Subcutaneous adipose tissue (tissue), 4 donors: Measurements from ENCODE around the gene FSCN2. TPM values are rescaled to one million over a fixed set of nuclear protein-coding genes. Genes with fewer than 3 reads are reported as not detected.

Experiments used
- total RNA-seq, 4 donors: library from RNA; depleted of rRNA; stranded (reverse); fragments of >200 nt; gene quantifications; one replicate each; pipeline ENCODE4 v1.1.0, GENCODE V29; 2016
- TF ChIP-seq, protein P1 (sequence below): fragments of 450-650 bp; IDR thresholded peaks from one replicate; pipeline ENCODE4 v1.5.1; 2016; ENCODE audit warnings: low read depth, mild to moderate bottlenecking, control low read depth, antibody characterized with exemption, moderate library complexity

The FSCN2 gene
- 1 to 10 TPM in 1 of 4 donors, under 1 TPM in 1, not detected in 2; 0.88 to 1.0 TPM for total RNA-seq

GRCh38 chr17:81527591-81528383 is at the start of gene FSCN2:
TSS of gene FSCN2 (plus strand) at chr17:81528377. CDS start at chr17:81528532, 155 bp downstream.
- TF ChIP-seq, protein P1, sequence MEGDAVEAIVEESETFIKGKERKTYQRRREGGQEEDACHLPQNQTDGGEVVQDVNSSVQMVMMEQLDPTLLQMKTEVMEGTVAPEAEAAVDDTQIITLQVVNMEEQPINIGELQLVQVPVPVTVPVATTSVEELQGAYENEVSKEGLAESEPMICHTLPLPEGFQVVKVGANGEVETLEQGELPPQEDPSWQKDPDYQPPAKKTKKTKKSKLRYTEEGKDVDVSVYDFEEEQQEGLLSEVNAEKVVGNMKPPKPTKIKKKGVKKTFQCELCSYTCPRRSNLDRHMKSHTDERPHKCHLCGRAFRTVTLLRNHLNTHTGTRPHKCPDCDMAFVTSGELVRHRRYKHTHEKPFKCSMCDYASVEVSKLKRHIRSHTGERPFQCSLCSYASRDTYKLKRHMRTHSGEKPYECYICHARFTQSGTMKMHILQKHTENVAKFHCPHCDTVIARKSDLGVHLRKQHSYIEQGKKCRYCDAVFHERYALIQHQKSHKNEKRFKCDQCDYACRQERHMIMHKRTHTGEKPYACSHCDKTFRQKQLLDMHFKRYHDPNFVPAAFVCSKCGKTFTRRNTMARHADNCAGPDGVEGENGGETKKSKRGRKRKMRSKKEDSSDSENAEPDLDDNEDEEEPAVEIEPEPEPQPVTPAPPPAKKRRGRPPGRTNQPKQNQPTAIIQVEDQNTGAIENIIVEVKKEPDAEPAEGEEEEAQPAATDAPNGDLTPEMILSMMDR: no peak

DNA sequence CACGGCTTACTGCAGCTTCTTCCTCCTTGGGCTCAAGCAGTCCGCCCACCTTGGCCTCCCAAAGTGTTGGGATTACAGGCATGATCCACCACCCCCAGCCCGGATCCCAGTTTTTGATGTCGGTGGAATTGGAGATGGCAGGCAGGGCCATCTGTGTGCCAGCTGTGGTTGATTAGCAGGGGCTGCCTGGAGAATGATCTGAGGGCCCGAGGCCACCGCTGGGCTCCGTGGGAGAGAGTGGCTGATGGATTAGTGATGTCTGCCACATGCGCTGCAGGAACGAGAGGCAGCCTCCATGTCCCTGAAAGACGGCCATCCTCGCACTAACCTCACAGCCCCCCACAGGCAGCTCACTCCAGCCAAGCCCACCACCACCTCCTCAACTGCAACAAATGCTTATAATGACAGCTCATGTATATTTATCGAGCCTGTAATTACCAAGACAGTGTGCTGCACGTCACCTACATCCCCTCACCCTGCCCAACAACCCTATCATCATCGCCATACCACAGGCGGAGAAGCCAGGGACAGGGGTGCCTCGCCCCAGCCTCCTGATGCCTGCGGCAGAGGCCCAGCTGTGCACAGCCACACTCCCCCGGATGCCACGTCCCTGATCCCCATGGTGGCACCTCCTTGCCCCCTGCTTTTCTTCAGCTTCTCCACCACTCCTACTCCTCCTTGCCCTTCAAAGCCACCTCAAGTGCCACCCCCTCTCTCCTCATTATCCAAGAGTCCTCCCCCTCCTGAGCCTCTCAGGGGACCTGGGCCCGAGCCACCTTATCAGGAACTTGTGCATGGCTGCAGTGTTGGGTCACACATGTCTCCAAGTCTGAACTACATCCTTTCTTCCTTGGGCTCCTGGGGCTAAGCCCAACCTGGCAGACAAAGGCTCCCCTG is 48.8 kb upstream of the FSCN2 start:
- TF ChIP-seq, protein P1: no peak

- TF ChIP-seq, protein P1: no peak
Observed at GRCh38 chr17:81480140-81481072, 47.8 kb upstream of the FSCN2 start.

- TF ChIP-seq, protein P1: no peak
Observed at GRCh38 chr17:81481073-81481799, 46.9 kb upstream of the FSCN2 start.

DNA sequence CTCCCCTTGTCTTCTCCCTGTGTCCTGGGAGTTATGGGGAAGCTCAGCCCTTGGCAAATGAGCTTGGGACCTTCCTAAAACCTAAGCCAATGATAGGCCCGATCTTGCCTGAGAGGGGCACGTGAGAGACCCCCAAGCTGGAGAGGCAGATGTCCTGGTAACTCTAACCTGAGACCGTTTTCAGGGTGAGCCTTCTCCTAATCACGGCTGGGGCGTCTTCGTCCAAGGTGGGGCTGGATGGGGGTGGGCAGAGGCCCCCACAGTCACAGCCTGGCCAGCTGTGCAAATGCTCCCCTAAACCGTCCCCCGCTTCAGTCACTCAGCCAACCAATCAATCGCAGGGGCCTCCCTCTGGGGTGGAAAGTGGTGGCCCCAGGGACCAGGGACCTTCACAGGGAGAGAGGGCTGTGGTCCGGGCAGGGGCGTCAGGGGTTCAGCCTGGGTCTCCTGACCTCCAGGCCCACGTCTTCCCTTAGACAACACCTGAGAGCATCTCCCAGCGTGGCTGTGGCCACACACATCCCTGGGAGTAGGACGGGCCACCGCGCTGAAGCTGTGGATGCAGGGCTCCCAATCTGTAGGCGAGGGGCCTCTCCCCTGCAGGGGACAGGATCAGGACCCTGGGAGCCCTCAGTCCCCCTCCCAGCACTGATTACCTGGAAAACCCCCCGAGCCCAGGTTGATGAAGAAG is 46.2 kb upstream of the FSCN2 start:
- TF ChIP-seq, protein P1: no peak

DNA sequence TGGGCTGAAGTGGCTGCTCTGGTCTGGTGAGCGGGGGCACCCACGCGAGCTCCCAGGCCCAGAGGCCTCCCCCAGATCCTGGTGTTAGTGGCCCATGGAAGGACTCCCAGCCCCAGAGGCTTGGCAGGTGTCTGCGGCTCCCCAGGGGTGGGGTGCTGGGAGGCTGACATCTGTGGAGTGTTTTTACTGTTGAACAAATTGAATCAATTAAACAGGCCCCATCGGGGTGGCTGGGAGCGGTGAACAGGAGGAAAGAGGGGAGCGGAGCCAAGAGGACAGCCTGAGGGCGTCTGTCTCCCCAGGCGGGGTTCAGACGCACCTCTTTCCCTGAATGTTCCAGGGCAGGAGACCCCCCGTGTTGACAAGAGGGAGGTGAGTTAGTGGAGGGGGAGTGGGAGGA is 45.5 kb upstream of the FSCN2 start:
- TF ChIP-seq, protein P1: no peak
